K562 (cell line): ENCODE results near the gene BOLA1. TPM values are rescaled to one million over a fixed set of nuclear protein-coding genes. Genes with fewer than 3 reads are reported as not detected.
A peak's percentile ranks its signal among the peaks of the same experiment; 100 is the strongest.

Experiments
- CBX5 ChIP-seq: IDR thresholded peaks from 2 replicates; pipeline ENCODE4 v1.6.1; 2014; ENCODE audit warnings: low read depth, borderline replicate concordance
- DDX20 ChIP-seq: fragments of 450-650 bp; IDR thresholded peaks from 2 replicates; pipeline ENCODE4 v1.6.1; 2016; ENCODE audit warnings: missing genetic modification characterization, low read depth, mild to moderate bottlenecking, missing compliant biosample characterization, moderate library complexity
- ESRRB ChIP-seq: fragments of 250-450 bp; sonication (Bioruptor Pico); IDR thresholded peaks from 2 replicates; pipeline ENCODE4 v1.5.0; 2020; ENCODE audit warnings: mild to moderate bottlenecking, moderate library complexity, borderline replicate concordance
- JUN ChIP-seq, 2 experiments: sonication (generic) in 1 of 2; formaldehyde crosslinking in 1 of 2; IDR thresholded peaks; 2 replicates each; pipeline versions ENCODE4 v1.6.1 to v1.8.0; 2012 to 2022; ENCODE audit warnings: borderline replicate concordance in 2 of 2, mild to moderate bottlenecking in 2 of 2, improper control_type of control experiment in 1 of 2, low read depth in 1 of 2, low read length in 1 of 2, missing genetic modification reagents in 1 of 2
- KAT8 ChIP-seq: fragments of 450-650 bp; IDR thresholded peaks from 2 replicates; pipeline ENCODE4 v1.6.1; 2016; ENCODE audit warnings: low read depth, mild to moderate bottlenecking
- NR3C1 ChIP-seq: sonication (generic); formaldehyde crosslinking; IDR thresholded peaks from 2 replicates; pipeline ENCODE4 v1.8.1; 2022; ENCODE audit warnings: missing genetic modification reagents
- NR4A1 ChIP-seq, 2 experiments: fragments of 250-450 bp in 1 of 2; fragments of 450-650 bp in 1 of 2; sonication (Bioruptor Pico) in 1 of 2; IDR thresholded peaks; 2 replicates each; pipeline versions ENCODE4 v1.4.0 to v1.6.1; 2016 to 2020; ENCODE audit warnings: mild to moderate bottlenecking in 2 of 2, missing compliant biosample characterization in 1 of 2, missing genetic modification characterization in 1 of 2, moderate library complexity in 1 of 2
- PHF20 ChIP-seq: fragments of 450-650 bp; IDR thresholded peaks from 2 replicates; pipeline ENCODE4 v1.6.1; 2018; ENCODE audit not compliant: partially characterized antibody
- POLR2H ChIP-seq: IDR thresholded peaks from 2 replicates; pipeline ENCODE4 v1.6.1; 2016; ENCODE audit warnings: missing genetic modification characterization, low read depth, mild to moderate bottlenecking, control low read depth, missing compliant biosample characterization, moderate library complexity
- SAP30 ChIP-seq: fragments of 200-600 bp; sonication (generic); IDR thresholded peaks from 2 replicates; pipeline ENCODE4 v1.6.1; 2012; ENCODE audit warnings: borderline replicate concordance, low read depth, mild to moderate bottlenecking, moderate library complexity, low read length, control low read depth, inconsistent platforms; ENCODE audit not compliant: insufficient read depth, poor library complexity, severe bottlenecking
- SMAD1 ChIP-seq: fragments of 150-350 bp; IDR thresholded peaks from 2 replicates; pipeline ENCODE4 v1.6.1; 2014; ENCODE audit warnings: low read length, low read depth; ENCODE audit not compliant: partially characterized antibody
- SNIP1 ChIP-seq: fragments of 450-650 bp; IDR thresholded peaks from 2 replicates; pipeline ENCODE4 v1.7.1; 2017; ENCODE audit warnings: low read depth, mild to moderate bottlenecking
- STAG1 ChIP-seq: sonication (generic); formaldehyde crosslinking; IDR thresholded peaks from 2 replicates; pipeline ENCODE4 v1.5.0; 2020; ENCODE audit warnings: missing genetic modification reagents, borderline replicate concordance
- ZNF431 ChIP-seq: sonication (generic); formaldehyde crosslinking; IDR thresholded peaks from 2 replicates; pipeline ENCODE4 v1.8.0; 2022; ENCODE audit warnings: mild to moderate bottlenecking, missing genetic modification reagents
- ZNF511 ChIP-seq: sonication (generic); formaldehyde crosslinking; IDR thresholded peaks from 2 replicates; pipeline ENCODE4 v1.8.0; 2022; ENCODE audit warnings: mild to moderate bottlenecking, missing genetic modification reagents
- ZNF644 ChIP-seq: fragments of 200-800 bp; sonication (Bioruptor generic); IDR thresholded peaks from 2 replicates; pipeline ENCODE4 v1.6.1; 2016; ENCODE audit warnings: low read depth, missing genetic modification characterization, missing compliant biosample characterization
- polyA plus RNA-seq, 8 experiments: library from polyadenylated mRNA; depleted of rRNA in 4 of 8; stranded (reverse) in 5 of 8; unstranded in 3 of 8; fragments of >200 nt; fragmentation: Nextera tagmentation in 2 of 8; fragmentation: Illumina TruSeq in 1 of 8; extraction: Ambion mirVana in 2 of 8; extraction: Trizol in 1 of 8; gene quantifications; 2 replicates each; pipeline versions ENCODE4 v1.2.1 to v1.2.3, GENCODE V29; 2011 to 2014; ENCODE audit warnings: inconsistent platforms in 1 of 8, missing spikeins in 1 of 8
- total RNA-seq, 7 experiments: library from RNA; depleted of rRNA in 6 of 7; stranded (reverse); fragments of >200 nt in 6 of 7; fragmentation: Illumina TruSeq in 2 of 7; extraction: Trizol in 2 of 7; gene quantifications; 2 replicates each; pipeline versions ENCODE4 v1.2.1 to v1.2.3, GENCODE V29; 2011 to 2021; ENCODE audit warnings: low replicate concordance in 1 of 7
- TF ChIP-seq, protein P1 (sequence below): fragments of 250-450 bp; sonication (Bioruptor Pico); IDR thresholded peaks from 2 replicates; pipeline ENCODE4 v1.8.0; 2021; ENCODE audit warnings: moderate library complexity, mild to moderate bottlenecking, inconsistent platforms
- TF ChIP-seq, protein P2 (sequence below): IDR thresholded peaks from 2 replicates; pipeline ENCODE4 v1.6.1; 2012; ENCODE audit warnings: low read depth, low read length, improper control_type of control experiment, borderline replicate concordance
- TF ChIP-seq, protein P3 (sequence below), 2 experiments: IDR thresholded peaks; 2 replicates each; pipeline ENCODE4 v1.6.1; 2012; ENCODE audit warnings: improper control_type of control experiment in 2 of 2, low read depth in 2 of 2, low read length in 2 of 2, borderline replicate concordance in 1 of 2

BOLA1 gene
- total and polyA plus RNA-seq, 9 of the 15 experiments (the other 6 are each of a cell fraction or from before 2014, with no cell fraction given): 0.18 to 1.2 (median 0.40) TPM; not detected in 2

DNA sequence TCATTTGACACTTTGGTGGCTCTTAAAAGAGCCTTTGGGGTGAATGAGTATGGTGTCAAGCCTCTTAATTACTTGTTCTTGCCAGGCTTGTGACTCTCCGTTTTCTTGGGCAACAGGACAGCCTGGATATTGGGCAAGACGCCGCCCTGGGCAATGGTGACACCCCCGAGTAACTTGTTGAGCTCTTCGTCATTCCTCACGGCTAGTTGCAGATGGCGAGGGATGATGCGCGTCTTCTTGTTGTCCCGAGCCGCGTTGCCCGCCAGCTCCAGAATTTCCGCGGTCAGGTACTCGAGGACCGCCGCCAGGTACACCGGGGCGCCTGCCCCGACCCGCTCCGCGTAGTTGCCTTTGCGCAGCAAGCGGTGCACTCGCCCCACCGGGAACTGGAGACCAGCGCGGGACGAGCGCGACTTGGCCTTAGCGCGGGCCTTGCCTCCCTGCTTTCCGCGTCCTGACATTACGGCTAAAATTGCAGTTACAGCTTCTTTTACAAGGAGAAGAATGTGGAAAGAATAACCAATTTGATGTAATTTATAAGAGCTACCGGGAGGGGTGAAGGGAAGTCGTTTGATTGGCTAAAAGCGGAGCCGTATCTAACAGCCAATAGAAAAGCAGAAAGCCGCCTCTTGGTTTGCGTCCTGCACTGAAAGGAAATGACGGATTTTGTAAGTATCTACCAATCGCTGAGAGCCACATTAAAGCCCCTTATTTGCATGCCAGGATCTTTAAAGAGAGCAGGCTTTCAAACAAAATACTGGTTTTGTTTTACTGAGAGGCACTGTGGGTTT, 11.7 kb upstream of the BOLA1 start (continued):
- TF ChIP-seq ZNF511: no peak
- TF ChIP-seq SNIP1: no peak
- TF ChIP-seq ZNF644: no peak
- no peak for TF ChIP-seq NR4A1 (CRISPR knock-in tag; IDR thresholded peaks at IDR 0.05)
- no peak for TF ChIP-seq NR4A1 (tag; IDR thresholded peaks at IDR 0.05)
- TF ChIP-seq, protein P1, sequence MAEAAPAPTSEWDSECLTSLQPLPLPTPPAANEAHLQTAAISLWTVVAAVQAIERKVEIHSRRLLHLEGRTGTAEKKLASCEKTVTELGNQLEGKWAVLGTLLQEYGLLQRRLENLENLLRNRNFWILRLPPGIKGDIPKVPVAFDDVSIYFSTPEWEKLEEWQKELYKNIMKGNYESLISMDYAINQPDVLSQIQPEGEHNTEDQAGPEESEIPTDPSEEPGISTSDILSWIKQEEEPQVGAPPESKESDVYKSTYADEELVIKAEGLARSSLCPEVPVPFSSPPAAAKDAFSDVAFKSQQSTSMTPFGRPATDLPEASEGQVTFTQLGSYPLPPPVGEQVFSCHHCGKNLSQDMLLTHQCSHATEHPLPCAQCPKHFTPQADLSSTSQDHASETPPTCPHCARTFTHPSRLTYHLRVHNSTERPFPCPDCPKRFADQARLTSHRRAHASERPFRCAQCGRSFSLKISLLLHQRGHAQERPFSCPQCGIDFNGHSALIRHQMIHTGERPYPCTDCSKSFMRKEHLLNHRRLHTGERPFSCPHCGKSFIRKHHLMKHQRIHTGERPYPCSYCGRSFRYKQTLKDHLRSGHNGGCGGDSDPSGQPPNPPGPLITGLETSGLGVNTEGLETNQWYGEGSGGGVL: no peak
- no peak for TF ChIP-seq NR3C1
- TF ChIP-seq ESRRB (CRISPR knock-in tag): no peak; the same call in 1 of the 2 replicates
- peak; percentile 49 for TF ChIP-seq SAP30
- TF ChIP-seq KAT8: no peak
- TF ChIP-seq, protein P2, sequence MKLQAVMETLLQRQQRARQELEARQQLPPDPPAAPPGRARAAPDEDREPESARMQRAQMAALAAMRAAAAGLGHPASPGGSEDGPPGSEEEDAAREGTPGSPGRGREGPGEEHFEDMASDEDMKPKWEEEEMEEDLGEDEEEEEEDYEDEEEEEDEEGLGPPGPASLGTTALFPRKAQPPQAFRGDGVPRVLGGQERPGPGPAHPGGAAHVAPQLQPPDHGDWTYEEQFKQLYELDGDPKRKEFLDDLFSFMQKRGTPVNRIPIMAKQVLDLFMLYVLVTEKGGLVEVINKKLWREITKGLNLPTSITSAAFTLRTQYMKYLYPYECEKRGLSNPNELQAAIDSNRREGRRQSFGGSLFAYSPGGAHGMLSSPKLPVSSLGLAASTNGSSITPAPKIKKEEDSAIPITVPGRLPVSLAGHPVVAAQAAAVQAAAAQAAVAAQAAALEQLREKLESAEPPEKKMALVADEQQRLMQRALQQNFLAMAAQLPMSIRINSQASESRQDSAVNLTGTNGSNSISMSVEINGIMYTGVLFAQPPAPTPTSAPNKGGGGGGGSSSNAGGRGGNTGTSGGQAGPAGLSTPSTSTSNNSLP: no peak
- TF ChIP-seq STAG1 (CRISPR knock-in tag): peak; percentile 34
- TF ChIP-seq SMAD1: peak; percentile 79
- peak; percentile 92 for TF ChIP-seq POLR2H (tag)
- peak; percentile 43; the same call in 1 of the 2 replicates for TF ChIP-seq ZNF431 (CRISPR knock-in tag)
- no peak for TF ChIP-seq DDX20
- no peak for TF ChIP-seq CBX5
- TF ChIP-seq, protein P3, sequence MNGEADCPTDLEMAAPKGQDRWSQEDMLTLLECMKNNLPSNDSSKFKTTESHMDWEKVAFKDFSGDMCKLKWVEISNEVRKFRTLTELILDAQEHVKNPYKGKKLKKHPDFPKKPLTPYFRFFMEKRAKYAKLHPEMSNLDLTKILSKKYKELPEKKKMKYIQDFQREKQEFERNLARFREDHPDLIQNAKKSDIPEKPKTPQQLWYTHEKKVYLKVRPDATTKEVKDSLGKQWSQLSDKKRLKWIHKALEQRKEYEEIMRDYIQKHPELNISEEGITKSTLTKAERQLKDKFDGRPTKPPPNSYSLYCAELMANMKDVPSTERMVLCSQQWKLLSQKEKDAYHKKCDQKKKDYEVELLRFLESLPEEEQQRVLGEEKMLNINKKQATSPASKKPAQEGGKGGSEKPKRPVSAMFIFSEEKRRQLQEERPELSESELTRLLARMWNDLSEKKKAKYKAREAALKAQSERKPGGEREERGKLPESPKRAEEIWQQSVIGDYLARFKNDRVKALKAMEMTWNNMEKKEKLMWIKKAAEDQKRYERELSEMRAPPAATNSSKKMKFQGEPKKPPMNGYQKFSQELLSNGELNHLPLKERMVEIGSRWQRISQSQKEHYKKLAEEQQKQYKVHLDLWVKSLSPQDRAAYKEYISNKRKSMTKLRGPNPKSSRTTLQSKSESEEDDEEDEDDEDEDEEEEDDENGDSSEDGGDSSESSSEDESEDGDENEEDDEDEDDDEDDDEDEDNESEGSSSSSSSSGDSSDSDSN (IDR thresholded peaks at IDR 0.05; ENCODE audit: borderline replicate concordance in 1 of 2, low read depth in 2 of 2, low read length in 2 of 2): no peak
- no peak for TF ChIP-seq PHF20
- TF ChIP-seq JUN (IDR thresholded peaks at IDR 0.05; ENCODE audit: borderline replicate concordance, low read depth, low read length): no peak
- no peak; the same call in 1 of the 2 replicates for TF ChIP-seq JUN (CRISPR knock-in tag; IDR thresholded peaks at IDR 0.05; ENCODE audit: borderline replicate concordance)
